SK-N-SH treated with all-trans-retinoic acid at 6 μM for 48 hours (cell line): ENCODE data around the gene MRPS5.

Experiments used
- ATAC-seq: fragments of 200-7000 bp; cut with Tn5 transposase; 3 replicates; pipeline ENCODE4 v1.9.1; 2020; ENCODE audit warnings: mild to moderate bottlenecking, moderate library complexity
- ARNTL ChIP-seq: fragments of 450-650 bp; formaldehyde crosslinking; IDR thresholded peaks from 2 replicates; pipeline ENCODE4 v1.5.0; 2020; ENCODE audit warnings: low read depth, mild to moderate bottlenecking, moderate library complexity, borderline replicate concordance
- BACH2 ChIP-seq: fragments of 250-450 bp; sonication (Bioruptor Pico); IDR thresholded peaks from 2 replicates; pipeline ENCODE4 v1.9.0; 2021; ENCODE audit warnings: mild to moderate bottlenecking, borderline replicate concordance
- CSDC2 ChIP-seq: fragments of 250-450 bp; sonication (Bioruptor Pico); IDR thresholded peaks from 2 replicates; pipeline ENCODE4 v1.5.0; 2020; ENCODE audit warnings: mild to moderate bottlenecking, moderate library complexity
- ESRRG ChIP-seq: fragments of 250-450 bp; sonication (Bioruptor Pico); IDR thresholded peaks from 2 replicates; pipeline ENCODE4 v1.6.1; 2021; ENCODE audit warnings: mild to moderate bottlenecking
- GLIS3 ChIP-seq: fragments of 250-450 bp; sonication (Bioruptor Pico); IDR thresholded peaks from 2 replicates; pipeline ENCODE4 v1.5.0; 2020; ENCODE audit warnings: mild to moderate bottlenecking, moderate library complexity
- ISL1 ChIP-seq: fragments of 250-450 bp; sonication (Bioruptor Pico); IDR thresholded peaks from 2 replicates; pipeline ENCODE4 v2.1.2; 2022; ENCODE audit warnings: mild to moderate bottlenecking, moderate library complexity
- OSR1 ChIP-seq: fragments of 250-450 bp; sonication (Bioruptor Pico); IDR thresholded peaks from 2 replicates; pipeline ENCODE4 v1.8.0; 2022; ENCODE audit warnings: moderate library complexity, mild to moderate bottlenecking, inconsistent platforms
- PPARA ChIP-seq: fragments of 250-450 bp; sonication (Bioruptor Pico); IDR thresholded peaks from 2 replicates; pipeline ENCODE4 v1.5.0; 2020; ENCODE audit warnings: mild to moderate bottlenecking, borderline replicate concordance
- RARB ChIP-seq: fragments of 250-450 bp; sonication (Bioruptor Pico); IDR thresholded peaks from 2 replicates; pipeline ENCODE4 v1.8.0; 2021; ENCODE audit warnings: mild to moderate bottlenecking, moderate library complexity
- SNAI2 ChIP-seq: fragments of 250-450 bp; sonication (Bioruptor Pico); IDR thresholded peaks from 2 replicates; pipeline ENCODE4 v1.5.0; 2020; ENCODE audit warnings: mild to moderate bottlenecking, moderate library complexity
- TCF4 ChIP-seq: fragments of 250-450 bp; sonication (Bioruptor Pico); IDR thresholded peaks from 2 replicates; pipeline ENCODE4 v1.8.0; 2021; ENCODE audit warnings: mild to moderate bottlenecking, moderate library complexity, borderline replicate concordance
- TOX ChIP-seq: fragments of 250-450 bp; sonication (Bioruptor Pico); IDR thresholded peaks from 2 replicates; pipeline ENCODE4 v1.8.0; 2021; ENCODE audit warnings: mild to moderate bottlenecking, moderate library complexity, borderline replicate concordance
- ZC3H10 ChIP-seq: fragments of 250-450 bp; sonication (Bioruptor Pico); IDR thresholded peaks from 2 replicates; pipeline ENCODE4 v1.5.1; 2021; ENCODE audit warnings: mild to moderate bottlenecking, moderate library complexity
- ZFP3 ChIP-seq: fragments of 250-450 bp; sonication (Bioruptor Pico); IDR thresholded peaks from 2 replicates; pipeline ENCODE4 v1.5.0; 2020; ENCODE audit warnings: mild to moderate bottlenecking, moderate library complexity
- ZFP30 ChIP-seq: fragments of 450-650 bp; formaldehyde crosslinking; IDR thresholded peaks from 2 replicates; pipeline ENCODE4 v1.5.0; 2022; ENCODE audit warnings: mild to moderate bottlenecking, moderate library complexity
- ZNF565 ChIP-seq: fragments of 450-650 bp; formaldehyde crosslinking; conservative IDR thresholded peaks from 2 replicates; pipeline ENCODE4 v1.5.0; 2020; ENCODE audit warnings: low read depth, mild to moderate bottlenecking, moderate library complexity
- ZNF70 ChIP-seq: fragments of 450-650 bp; formaldehyde crosslinking; IDR thresholded peaks from 2 replicates; pipeline ENCODE4 v1.5.0; 2020; ENCODE audit warnings: mild to moderate bottlenecking, moderate library complexity
- ZNF8 ChIP-seq: fragments of 450-650 bp; formaldehyde crosslinking; IDR thresholded peaks from 2 replicates; pipeline ENCODE4 v1.5.0; 2020; ENCODE audit warnings: mild to moderate bottlenecking, moderate library complexity
- TF ChIP-seq, protein P1 (sequence below): fragments of 250-450 bp; sonication (Bioruptor Pico); IDR thresholded peaks from 2 replicates; pipeline ENCODE4 v1.5.0; 2020; ENCODE audit warnings: mild to moderate bottlenecking, moderate library complexity
- TF ChIP-seq, protein P2 (sequence below): fragments of 250-450 bp; sonication (Bioruptor Pico); IDR thresholded peaks from 2 replicates; pipeline ENCODE4 v1.5.1; 2020; ENCODE audit warnings: low read depth, mild to moderate bottlenecking, moderate library complexity
- TF ChIP-seq, protein P3 (sequence below): fragments of 250-450 bp; sonication (Bioruptor Pico); IDR thresholded peaks from 2 replicates; pipeline ENCODE4 v1.8.0; 2021; ENCODE audit warnings: low read depth, mild to moderate bottlenecking, moderate library complexity, borderline replicate concordance
- TF ChIP-seq, protein P4 (sequence below): fragments of 250-450 bp; sonication (Bioruptor Pico); IDR thresholded peaks from 2 replicates; pipeline ENCODE4 v1.5.1; 2021; ENCODE audit warnings: mild to moderate bottlenecking, moderate library complexity
- TF ChIP-seq, protein P5 (sequence below): fragments of 250-450 bp; sonication (Bioruptor Pico); IDR thresholded peaks from 2 replicates; pipeline ENCODE4 v1.8.0; 2020; ENCODE audit warnings: mild to moderate bottlenecking, moderate library complexity, borderline replicate concordance

MRPS5 gene

DNA sequence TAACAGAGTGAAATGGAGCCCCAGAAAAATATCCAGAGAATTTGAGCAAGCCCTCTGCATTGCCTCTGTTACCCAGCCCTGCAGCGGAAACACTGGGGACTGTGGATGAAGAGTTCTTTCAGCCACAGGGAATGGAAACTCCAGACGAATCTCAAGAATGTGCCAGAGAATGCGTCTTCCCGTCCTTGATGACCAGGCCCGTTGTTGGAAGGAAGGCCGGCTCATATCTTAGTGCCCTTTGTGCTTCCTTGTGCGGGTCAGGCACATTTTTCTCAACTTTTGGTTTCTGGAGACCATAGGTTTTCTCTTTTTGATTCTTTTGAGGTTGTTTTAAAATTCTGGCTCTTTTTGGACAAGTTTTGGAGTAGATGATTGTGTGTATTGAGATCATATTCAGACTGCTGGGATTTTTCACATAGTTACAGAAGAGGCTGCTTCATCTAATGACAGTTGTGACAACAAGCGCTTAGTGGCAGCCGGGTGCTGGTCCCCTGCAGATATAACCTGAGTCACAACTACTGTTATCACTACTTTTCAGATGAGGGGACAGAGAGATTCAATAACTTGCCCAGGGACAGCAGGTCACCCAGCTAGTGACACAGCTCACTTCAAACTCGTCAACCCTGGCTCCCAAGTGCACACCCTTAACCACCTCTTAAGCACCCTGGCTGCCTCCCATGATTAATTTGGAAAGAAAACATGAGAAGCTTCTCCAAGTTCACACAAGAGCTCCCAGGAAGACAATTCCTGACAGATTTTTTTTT lies 80.4 kb downstream of the MRPS5 start:
- no peak for ATAC-seq
- TF ChIP-seq RARB (CRISPR knock-in tag) (no peak), ESRRG (CRISPR knock-in tag) (no peak), PPARA (CRISPR knock-in tag) (no peak), ZNF8 (no peak), OSR1 (CRISPR knock-in tag) (no peak), ZFP3 (CRISPR knock-in tag) (no peak), ZNF70 (CRISPR knock-in tag) (no peak), ZFP30 (CRISPR knock-in tag) (no peak)
- TF ChIP-seq, protein P1, sequence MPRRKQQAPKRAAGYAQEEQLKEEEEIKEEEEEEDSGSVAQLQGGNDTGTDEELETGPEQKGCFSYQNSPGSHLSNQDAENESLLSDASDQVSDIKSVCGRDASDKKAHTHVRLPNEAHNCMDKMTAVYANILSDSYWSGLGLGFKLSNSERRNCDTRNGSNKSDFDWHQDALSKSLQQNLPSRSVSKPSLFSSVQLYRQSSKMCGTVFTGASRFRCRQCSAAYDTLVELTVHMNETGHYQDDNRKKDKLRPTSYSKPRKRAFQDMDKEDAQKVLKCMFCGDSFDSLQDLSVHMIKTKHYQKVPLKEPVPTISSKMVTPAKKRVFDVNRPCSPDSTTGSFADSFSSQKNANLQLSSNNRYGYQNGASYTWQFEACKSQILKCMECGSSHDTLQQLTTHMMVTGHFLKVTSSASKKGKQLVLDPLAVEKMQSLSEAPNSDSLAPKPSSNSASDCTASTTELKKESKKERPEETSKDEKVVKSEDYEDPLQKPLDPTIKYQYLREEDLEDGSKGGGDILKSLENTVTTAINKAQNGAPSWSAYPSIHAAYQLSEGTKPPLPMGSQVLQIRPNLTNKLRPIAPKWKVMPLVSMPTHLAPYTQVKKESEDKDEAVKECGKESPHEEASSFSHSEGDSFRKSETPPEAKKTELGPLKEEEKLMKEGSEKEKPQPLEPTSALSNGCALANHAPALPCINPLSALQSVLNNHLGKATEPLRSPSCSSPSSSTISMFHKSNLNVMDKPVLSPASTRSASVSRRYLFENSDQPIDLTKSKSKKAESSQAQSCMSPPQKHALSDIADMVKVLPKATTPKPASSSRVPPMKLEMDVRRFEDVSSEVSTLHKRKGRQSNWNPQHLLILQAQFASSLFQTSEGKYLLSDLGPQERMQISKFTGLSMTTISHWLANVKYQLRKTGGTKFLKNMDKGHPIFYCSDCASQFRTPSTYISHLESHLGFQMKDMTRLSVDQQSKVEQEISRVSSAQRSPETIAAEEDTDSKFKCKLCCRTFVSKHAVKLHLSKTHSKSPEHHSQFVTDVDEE, result no peak
- TF ChIP-seq, all 23 proteins: peak for 0

DNA sequence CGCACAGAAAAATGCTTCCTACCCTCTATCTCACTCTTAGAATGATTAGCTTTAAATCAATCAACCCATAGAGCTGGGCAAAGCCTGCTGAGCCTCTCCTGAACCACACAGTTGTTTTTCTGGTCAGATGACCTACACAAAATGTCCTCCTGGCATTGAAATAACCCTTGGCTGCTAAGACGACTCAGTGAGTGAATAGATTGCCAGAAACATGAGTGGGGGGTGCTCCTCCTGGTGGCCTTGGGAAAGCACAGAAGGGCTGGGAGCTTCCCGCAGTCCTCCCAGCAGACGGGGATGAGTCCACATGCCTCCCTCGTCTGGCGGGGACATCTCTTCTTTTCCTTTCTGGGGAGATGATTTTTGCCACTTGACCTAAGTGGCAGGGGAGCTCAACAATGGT lies 81.2 kb downstream of the MRPS5 start:
- no peak; the same call in 2 of the 3 replicates for ATAC-seq
- no peak for TF ChIP-seq ZNF70 (CRISPR knock-in tag)
- TF ChIP-seq ZNF8, result no peak
- no peak for TF ChIP-seq BACH2 (CRISPR knock-in tag)
- TF ChIP-seq TCF4 (CRISPR knock-in tag), result no peak
- no peak for TF ChIP-seq ZNF565

DNA sequence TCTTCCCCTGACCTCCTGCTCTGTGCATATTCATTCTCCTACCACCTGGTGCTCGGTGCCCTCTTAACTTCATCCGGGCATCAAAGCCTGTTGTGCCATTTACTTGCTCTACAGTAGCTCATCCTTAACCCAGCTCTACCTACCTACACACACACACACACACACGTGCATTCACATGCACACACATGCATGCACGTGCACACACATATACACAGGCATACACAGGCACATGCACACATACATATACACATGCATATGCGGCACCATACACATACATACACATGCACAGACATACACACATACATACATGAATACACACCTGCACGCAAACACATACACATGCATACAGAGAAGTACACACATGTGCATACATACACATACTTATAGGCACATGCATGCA lies 81.6 kb downstream of the MRPS5 start:
- ATAC-seq, result no peak
- TF ChIP-seq, protein P2, sequence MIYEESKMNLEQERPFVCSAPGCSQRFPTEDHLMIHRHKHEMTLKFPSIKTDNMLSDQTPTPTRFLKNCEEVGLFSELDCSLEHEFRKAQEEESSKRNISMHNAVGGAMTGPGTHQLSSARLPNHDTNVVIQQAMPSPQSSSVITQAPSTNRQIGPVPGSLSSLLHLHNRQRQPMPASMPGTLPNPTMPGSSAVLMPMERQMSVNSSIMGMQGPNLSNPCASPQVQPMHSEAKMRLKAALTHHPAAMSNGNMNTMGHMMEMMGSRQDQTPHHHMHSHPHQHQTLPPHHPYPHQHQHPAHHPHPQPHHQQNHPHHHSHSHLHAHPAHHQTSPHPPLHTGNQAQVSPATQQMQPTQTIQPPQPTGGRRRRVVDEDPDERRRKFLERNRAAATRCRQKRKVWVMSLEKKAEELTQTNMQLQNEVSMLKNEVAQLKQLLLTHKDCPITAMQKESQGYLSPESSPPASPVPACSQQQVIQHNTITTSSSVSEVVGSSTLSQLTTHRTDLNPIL (CRISPR knock-in tag), result no peak
- TF ChIP-seq SNAI2 (CRISPR knock-in tag) (no peak), ZNF565 (no peak), RARB (CRISPR knock-in tag) (no peak), TOX (CRISPR knock-in tag) (no peak), ZNF8 (no peak)

DNA sequence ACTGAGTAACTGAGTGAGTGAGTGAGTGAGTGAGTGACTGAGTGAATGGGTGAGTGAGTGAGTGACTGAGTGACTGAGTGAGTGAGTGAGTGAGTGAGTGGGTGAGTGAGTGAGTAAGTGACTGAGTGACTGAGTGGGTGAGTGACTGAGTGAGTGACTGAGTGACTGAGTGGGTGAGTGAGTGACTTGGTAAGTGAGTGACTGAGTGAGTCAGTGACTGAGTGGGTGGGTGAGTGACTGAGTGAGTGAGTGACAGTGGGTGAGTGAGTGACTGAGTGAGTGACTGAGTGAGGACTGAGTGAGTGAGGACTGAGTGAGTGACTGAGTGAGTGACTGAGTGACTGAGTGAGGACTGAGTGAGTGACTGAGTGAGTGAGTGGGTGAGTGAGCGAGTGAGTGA lies 82.2 kb downstream of the MRPS5 start:
- no peak for ATAC-seq
- TF ChIP-seq OSR1 (CRISPR knock-in tag) (no peak), GLIS3 (CRISPR knock-in tag) (no peak), CSDC2 (no peak), ZNF565 (no peak), PPARA (CRISPR knock-in tag) (no peak), SNAI2 (CRISPR knock-in tag) (no peak), ZFP30 (CRISPR knock-in tag) (no peak), RARB (CRISPR knock-in tag) (no peak), ZC3H10 (CRISPR knock-in tag) (no peak), BACH2 (CRISPR knock-in tag) (no peak), TOX (CRISPR knock-in tag) (no peak), ZFP3 (CRISPR knock-in tag) (no peak), ARNTL (CRISPR knock-in tag) (no peak), ISL1 (no peak)
- TF ChIP-seq, protein P1, result no peak
- TF ChIP-seq, protein P3, sequence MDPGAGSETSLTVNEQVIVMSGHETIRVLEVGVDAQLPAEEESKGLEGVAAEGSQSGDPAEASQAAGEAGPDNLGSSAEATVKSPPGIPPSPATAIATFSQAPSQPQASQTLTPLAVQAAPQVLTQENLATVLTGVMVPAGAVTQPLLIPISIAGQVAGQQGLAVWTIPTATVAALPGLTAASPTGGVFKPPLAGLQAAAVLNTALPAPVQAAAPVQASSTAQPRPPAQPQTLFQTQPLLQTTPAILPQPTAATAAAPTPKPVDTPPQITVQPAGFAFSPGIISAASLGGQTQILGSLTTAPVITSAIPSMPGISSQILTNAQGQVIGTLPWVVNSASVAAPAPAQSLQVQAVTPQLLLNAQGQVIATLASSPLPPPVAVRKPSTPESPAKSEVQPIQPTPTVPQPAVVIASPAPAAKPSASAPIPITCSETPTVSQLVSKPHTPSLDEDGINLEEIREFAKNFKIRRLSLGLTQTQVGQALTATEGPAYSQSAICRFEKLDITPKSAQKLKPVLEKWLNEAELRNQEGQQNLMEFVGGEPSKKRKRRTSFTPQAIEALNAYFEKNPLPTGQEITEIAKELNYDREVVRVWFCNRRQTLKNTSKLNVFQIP (CRISPR knock-in tag), result no peak
- TF ChIP-seq, protein P4, sequence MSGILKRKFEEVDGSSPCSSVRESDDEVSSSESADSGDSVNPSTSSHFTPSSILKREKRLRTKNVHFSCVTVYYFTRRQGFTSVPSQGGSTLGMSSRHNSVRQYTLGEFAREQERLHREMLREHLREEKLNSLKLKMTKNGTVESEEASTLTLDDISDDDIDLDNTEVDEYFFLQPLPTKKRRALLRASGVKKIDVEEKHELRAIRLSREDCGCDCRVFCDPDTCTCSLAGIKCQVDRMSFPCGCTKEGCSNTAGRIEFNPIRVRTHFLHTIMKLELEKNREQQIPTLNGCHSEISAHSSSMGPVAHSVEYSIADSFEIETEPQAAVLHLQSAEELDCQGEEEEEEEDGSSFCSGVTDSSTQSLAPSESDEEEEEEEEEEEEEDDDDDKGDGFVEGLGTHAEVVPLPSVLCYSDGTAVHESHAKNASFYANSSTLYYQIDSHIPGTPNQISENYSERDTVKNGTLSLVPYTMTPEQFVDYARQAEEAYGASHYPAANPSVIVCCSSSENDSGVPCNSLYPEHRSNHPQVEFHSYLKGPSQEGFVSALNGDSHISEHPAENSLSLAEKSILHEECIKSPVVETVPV, result no peak
- TF ChIP-seq, protein P5, sequence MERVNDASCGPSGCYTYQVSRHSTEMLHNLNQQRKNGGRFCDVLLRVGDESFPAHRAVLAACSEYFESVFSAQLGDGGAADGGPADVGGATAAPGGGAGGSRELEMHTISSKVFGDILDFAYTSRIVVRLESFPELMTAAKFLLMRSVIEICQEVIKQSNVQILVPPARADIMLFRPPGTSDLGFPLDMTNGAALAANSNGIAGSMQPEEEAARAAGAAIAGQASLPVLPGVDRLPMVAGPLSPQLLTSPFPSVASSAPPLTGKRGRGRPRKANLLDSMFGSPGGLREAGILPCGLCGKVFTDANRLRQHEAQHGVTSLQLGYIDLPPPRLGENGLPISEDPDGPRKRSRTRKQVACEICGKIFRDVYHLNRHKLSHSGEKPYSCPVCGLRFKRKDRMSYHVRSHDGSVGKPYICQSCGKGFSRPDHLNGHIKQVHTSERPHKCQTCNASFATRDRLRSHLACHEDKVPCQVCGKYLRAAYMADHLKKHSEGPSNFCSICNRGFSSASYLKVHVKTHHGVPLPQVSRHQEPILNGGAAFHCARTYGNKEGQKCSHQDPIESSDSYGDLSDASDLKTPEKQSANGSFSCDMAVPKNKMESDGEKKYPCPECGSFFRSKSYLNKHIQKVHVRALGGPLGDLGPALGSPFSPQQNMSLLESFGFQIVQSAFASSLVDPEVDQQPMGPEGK (CRISPR knock-in tag), result no peak
